ENCODE results near the gene THOC2. TPM values are rescaled to one million over a fixed set of nuclear protein-coding genes. Genes with fewer than 3 reads are reported as not detected.

Gene THOC2
- total and polyA plus RNA-seq, 2 experiments from 2014 or later: 47.8 to 53.4 TPM

DNA sequence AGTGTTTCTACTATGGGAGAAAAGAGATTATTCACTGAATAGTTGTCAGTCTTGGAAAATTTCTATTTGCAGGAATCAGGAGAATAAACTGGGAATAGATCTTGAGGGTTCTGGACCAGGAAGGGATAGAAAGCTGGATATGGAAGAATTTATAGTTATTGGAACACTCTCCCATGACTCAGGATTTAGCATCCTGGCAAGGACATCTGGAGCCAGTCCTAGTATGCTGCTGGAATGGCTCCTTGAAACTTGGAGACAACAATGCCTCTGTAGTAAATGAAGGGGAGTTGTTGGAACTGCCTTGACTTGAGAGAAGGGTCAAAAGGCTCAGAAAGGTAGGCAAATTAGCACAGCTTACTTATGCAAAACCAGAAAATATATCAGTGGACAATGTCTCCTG lies 23.5 kb upstream of the THOC2 start:
- H3F3A ChIP-seq (ENCODE audit: insufficient read depth): peaks cover 8% of the 10 kb centered on the region; the same call in 1 of the 2 replicates
- no peaks in the 10 kb centered on the region for H3K9me2 ChIP-seq (ENCODE audit: insufficient read depth)
- no peaks in the 10 kb centered on the region for H3K9me3 ChIP-seq (ENCODE audit: low read depth)
- no peaks in the 10 kb centered on the region for H3K27me3 ChIP-seq (replicated peaks; ENCODE audit: insufficient read depth)
- H3K27ac ChIP-seq: peak overlapping the region; percentile 43; the same call in 1 of the 2 replicates
- no peaks in the 10 kb centered on the region for H3K36me3 ChIP-seq (ENCODE audit: low read depth)
- H3K9ac ChIP-seq: no peak overlapping the region
- TF ChIP-seq EZH2 (IDR thresholded peaks at IDR 0.05; ENCODE audit: insufficient read depth, poor library complexity, severe bottlenecking): no peak
- TF ChIP-seq EZH2phosphoT487 (IDR thresholded peaks at IDR 0.05; ENCODE audit: insufficient read depth, low read depth): no peak
- peak; percentile 76 for DNase-seq
- no peak overlapping the region for H2AFZ ChIP-seq
- H4K20me1 ChIP-seq (ENCODE audit: insufficient read depth): no peaks in the 10 kb centered on the region
- no peaks in the 10 kb centered on the region for H3K79me2 ChIP-seq (ENCODE audit: insufficient read depth)
- in situ Hi-C loops (cut with MboI): no loop called here
- H3K4me1 ChIP-seq (ENCODE audit: insufficient read depth): peaks cover 11% of the 10 kb centered on the region
- no peak overlapping the region for H3K4me3 ChIP-seq
- H3K4me2 ChIP-seq (ENCODE audit: unreplicated experiment): no peak overlapping the region

DNA sequence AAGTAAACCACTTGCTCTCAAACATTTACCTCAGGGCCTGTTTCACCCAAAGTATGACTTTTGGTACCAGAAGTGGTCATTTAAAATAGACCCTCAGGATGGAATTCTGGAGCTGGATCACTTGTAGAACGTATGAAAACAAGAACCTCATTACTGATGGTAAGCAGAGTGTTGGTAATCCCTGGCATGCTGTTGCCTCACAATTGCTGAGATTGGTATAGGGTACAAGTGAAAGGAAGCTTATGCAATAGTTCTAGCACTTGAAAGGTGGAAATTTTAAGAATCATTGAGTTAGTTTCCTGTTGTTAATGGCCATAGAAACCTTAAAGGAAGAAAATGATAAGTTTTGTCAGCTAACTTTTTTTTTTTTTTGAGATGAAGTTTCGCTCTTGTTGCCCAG lies 22.3 kb upstream of the THOC2 start:
- Histone ChIP-seq H3K27me3 (replicated peaks; ENCODE audit: insufficient read depth) (no peaks in the 10 kb centered on the region), H3K4me2 (ENCODE audit: unreplicated experiment) (no peak overlapping the region), H3K9me3 (ENCODE audit: low read depth) (no peaks in the 10 kb centered on the region), H3K36me3 (ENCODE audit: low read depth) (no peaks in the 10 kb centered on the region), H4K20me1 (ENCODE audit: insufficient read depth) (no peaks in the 10 kb centered on the region), H3F3A (ENCODE audit: insufficient read depth) (peaks cover 8% of the 10 kb centered on the region; the same call in 1 of the 2 replicates), H3K79me2 (ENCODE audit: insufficient read depth) (no peaks in the 10 kb centered on the region), H3K9me2 (ENCODE audit: insufficient read depth) (no peaks in the 10 kb centered on the region), H3K9ac (no peak overlapping the region), H3K27ac (no peak overlapping the region), H3K4me3 (no peak overlapping the region), H2AFZ (no peak overlapping the region), H3K4me1 (ENCODE audit: insufficient read depth) (peaks cover 11% of the 10 kb centered on the region)
- no peak for TF ChIP-seq EZH2phosphoT487 (IDR thresholded peaks at IDR 0.05; ENCODE audit: insufficient read depth, low read depth)
- TF ChIP-seq EZH2 (IDR thresholded peaks at IDR 0.05; ENCODE audit: insufficient read depth, poor library complexity, severe bottlenecking): no peak
- no peak for DNase-seq
- 100% methylated on average over 1 to 2 of the region's 2 CpGs for WGBS, 2 experiments (ENCODE audit: low coverage in 1 of 2, low lambda C conversion rate in 2 of 2, missing lambda C conversion rate in 2 of 2)
- in situ Hi-C loops (cut with MboI): no loop called here

DNA sequence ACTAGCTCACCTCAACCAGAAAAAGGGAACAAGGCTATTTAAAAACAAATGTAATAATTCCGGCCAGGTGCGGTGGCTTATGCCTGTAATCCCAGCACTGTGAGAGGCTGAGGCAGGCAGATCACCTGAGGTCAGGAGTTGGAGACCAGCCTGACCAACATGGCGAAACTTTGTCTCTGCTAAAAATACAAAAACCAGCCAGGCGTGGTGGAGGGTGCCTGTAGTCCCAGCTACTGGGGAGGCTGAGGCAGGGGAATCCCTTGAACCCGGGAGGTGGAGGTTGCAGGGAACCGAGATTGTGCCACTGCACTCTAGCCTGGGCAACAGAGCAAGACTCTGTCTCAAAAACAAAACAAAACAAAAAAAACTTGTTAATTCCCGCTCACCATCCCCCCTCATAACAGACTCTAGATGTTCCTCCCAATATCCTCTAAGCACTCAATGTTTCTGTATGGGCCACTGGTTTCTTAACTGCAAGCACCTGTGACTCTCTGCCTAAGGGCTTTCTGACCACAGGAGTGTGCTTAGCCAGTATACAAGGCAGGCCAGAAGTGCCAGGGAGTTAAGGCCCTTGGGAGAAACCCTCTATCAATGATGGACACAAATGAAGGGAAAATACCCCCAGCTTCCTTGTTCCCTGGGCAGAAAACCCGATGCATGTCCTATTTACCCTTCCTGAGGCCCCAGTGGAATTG lies 21.0 kb upstream of the THOC2 start:
- Histone ChIP-seq H3K36me3 (ENCODE audit: low read depth) (no peaks in the 10 kb centered on the region), H3F3A (ENCODE audit: insufficient read depth) (peaks cover 8% of the 10 kb centered on the region; the same call in 1 of the 2 replicates), H3K27ac (no peak overlapping the region), H3K79me2 (ENCODE audit: insufficient read depth) (no peaks in the 10 kb centered on the region), H3K4me3 (no peak overlapping the region), H3K9me3 (ENCODE audit: low read depth) (no peaks in the 10 kb centered on the region), H3K4me2 (ENCODE audit: unreplicated experiment) (no peak overlapping the region), H2AFZ (no peak overlapping the region), H3K9ac (no peak overlapping the region), H3K27me3 (replicated peaks; ENCODE audit: insufficient read depth) (no peaks in the 10 kb centered on the region), H3K4me1 (ENCODE audit: insufficient read depth) (peaks cover 11% of the 10 kb centered on the region), H4K20me1 (ENCODE audit: insufficient read depth) (no peaks in the 10 kb centered on the region), H3K9me2 (ENCODE audit: insufficient read depth) (no peaks in the 10 kb centered on the region)
- no peak for DNase-seq
- in situ Hi-C loops (cut with MboI): no loop called here
- 94 to 96% methylated on average over 5 to 8 of the region's 8 CpGs for WGBS, 2 experiments (ENCODE audit: low coverage in 1 of 2, low lambda C conversion rate in 2 of 2, missing lambda C conversion rate in 2 of 2)
- TF ChIP-seq EZH2 (IDR thresholded peaks at IDR 0.05; ENCODE audit: insufficient read depth, poor library complexity, severe bottlenecking): no peak
- no peak for TF ChIP-seq EZH2phosphoT487 (IDR thresholded peaks at IDR 0.05; ENCODE audit: insufficient read depth, low read depth)

DNA sequence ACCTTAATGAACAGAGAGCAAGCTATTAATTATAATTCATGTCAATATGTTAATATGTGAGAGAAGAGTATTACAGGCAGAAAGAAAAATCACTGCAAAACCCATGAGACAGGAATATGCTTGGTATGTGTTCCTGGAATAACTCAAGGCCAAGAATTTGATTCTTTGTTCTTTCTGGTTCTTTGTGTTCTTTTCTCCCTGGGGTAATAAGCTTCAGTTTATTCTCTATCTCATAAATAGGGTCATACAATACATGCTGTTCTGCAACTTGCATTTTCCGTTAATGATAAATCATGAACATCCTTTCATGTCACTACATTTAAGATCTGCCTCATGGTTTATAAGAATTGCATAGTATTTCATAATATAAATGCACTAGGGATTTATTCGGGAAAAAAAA lies 16.8 kb upstream of the THOC2 start:
- Histone ChIP-seq H3K79me2 (ENCODE audit: insufficient read depth) (no peaks in the 10 kb centered on the region), H3K36me3 (ENCODE audit: low read depth) (no peaks in the 10 kb centered on the region), H3K4me3 (no peak overlapping the region), H3K9ac (no peak overlapping the region), H3K9me3 (ENCODE audit: low read depth) (no peaks in the 10 kb centered on the region), H3K27me3 (replicated peaks; ENCODE audit: insufficient read depth) (no peaks in the 10 kb centered on the region), H3K27ac (no peak overlapping the region), H3F3A (ENCODE audit: insufficient read depth) (no peaks in the 10 kb centered on the region), H2AFZ (no peak overlapping the region), H3K9me2 (ENCODE audit: insufficient read depth) (no peaks in the 10 kb centered on the region), H3K4me2 (ENCODE audit: unreplicated experiment) (no peak overlapping the region), H3K4me1 (ENCODE audit: insufficient read depth) (no peaks in the 10 kb centered on the region), H4K20me1 (ENCODE audit: insufficient read depth) (no peaks in the 10 kb centered on the region)
- 21 to 35% methylated on average over 2 of the region's 2 CpGs for WGBS, 2 experiments (ENCODE audit: low coverage in 1 of 2, low lambda C conversion rate in 2 of 2, missing lambda C conversion rate in 2 of 2)
- in situ Hi-C loops (cut with MboI): no loop called here
- TF ChIP-seq EZH2phosphoT487 (IDR thresholded peaks at IDR 0.05; ENCODE audit: insufficient read depth, low read depth): no peak
- no peak for DNase-seq

DNA sequence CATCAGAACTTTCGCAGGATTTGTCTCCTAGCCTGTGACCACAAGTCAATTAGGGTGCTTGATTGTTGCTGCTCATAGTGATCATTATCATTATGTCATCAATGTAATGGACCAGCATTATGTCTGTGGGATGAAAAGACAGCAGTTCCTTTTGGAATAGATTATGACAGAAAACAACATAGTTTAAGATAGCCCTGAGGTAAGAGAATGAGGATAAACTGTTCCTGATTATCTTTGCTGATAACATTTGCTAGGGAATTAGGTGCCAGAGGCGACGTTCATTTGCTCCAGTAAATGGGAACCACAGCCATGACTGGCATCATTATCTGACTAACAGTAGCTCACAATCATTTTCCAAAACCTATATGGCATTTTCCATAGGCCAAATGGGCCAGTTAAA lies 12.7 kb upstream of the THOC2 start:
- no peaks in the 10 kb centered on the region for H3K79me2 ChIP-seq (ENCODE audit: insufficient read depth)
- H3K27ac ChIP-seq: no peak overlapping the region
- H3K36me3 ChIP-seq (ENCODE audit: low read depth): no peaks in the 10 kb centered on the region
- H3F3A ChIP-seq (ENCODE audit: insufficient read depth): no peaks in the 10 kb centered on the region
- no peak overlapping the region for H3K9ac ChIP-seq
- no peaks in the 10 kb centered on the region for H3K27me3 ChIP-seq (replicated peaks; ENCODE audit: insufficient read depth)
- H3K9me3 ChIP-seq (ENCODE audit: low read depth): no peaks in the 10 kb centered on the region
- TF ChIP-seq EZH2phosphoT487 (IDR thresholded peaks at IDR 0.05; ENCODE audit: insufficient read depth, low read depth) (no peak), EZH2 (IDR thresholded peaks at IDR 0.05; ENCODE audit: insufficient read depth, poor library complexity, severe bottlenecking) (no peak)
- DNase-seq: no peak
- in situ Hi-C loops (cut with MboI): no loop called here
- no peaks in the 10 kb centered on the region for H3K4me1 ChIP-seq (ENCODE audit: insufficient read depth)
- no peak overlapping the region for H2AFZ ChIP-seq
- H4K20me1 ChIP-seq (ENCODE audit: insufficient read depth): no peaks in the 10 kb centered on the region
- no peak overlapping the region for H3K4me3 ChIP-seq
- H3K4me2 ChIP-seq (ENCODE audit: unreplicated experiment): no peak overlapping the region
- WGBS, 2 experiments (ENCODE audit: low coverage in 1 of 2, low lambda C conversion rate in 2 of 2, missing lambda C conversion rate in 2 of 2): 98 to 100% methylated on average over 3 of the region's 3 CpGs
- no peaks in the 10 kb centered on the region for H3K9me2 ChIP-seq (ENCODE audit: insufficient read depth)
